Heart right ventricle (tissue), 16 donors: ENCODE data around the gene KRTAP9-8. TPM values are rescaled to one million over a fixed set of nuclear protein-coding genes. Genes with fewer than 3 reads are reported as not detected.
"Not testable (repeated sequence)": the region's sequence is repeated elsewhere in the genome, so short reads cannot be mapped to it uniquely, and the experiment has no call there.

Source experiments
- ATAC-seq, 8 donors: fragments of 200-7000 bp; cut with Tn5 transposase; one replicate each; pipeline ENCODE4 v1.9.1; 2020; ENCODE audit warnings: mild to moderate bottlenecking in 8 of 8, moderate library complexity in 8 of 8, moderate number of reproducible peaks in 1 of 8
- DNase-seq, 2 donors: peaks; one replicate each; pipeline ENCODE4 v3.0.0-alpha.2; 2020
- H3K27ac ChIP-seq, 10 donors: fragments of 200-600 bp; sonication (generic) in 2 of 10; one replicate each; pipeline versions ENCODE4 v1.5.0 to v1.8.0; 2020 to 2022; ENCODE audit warnings: mild to moderate bottlenecking in 3 of 10
- H3K27me3 ChIP-seq, 7 donors: fragments of 200-600 bp; one replicate each; pipeline ENCODE4 v1.8.0; 2021 to 2022; ENCODE audit warnings: mild to moderate bottlenecking in 2 of 7
- H3K36me3 ChIP-seq, 9 donors: fragments of 200-600 bp; sonication (generic) in 1 of 9; one replicate each; pipeline versions ENCODE4 v1.5.0 to v1.8.0; 2020 to 2022; ENCODE audit warnings: mild to moderate bottlenecking in 2 of 9
- H3K4me1 ChIP-seq, 9 donors: fragments of 200-600 bp; sonication (generic) in 1 of 9; one replicate each; pipeline versions ENCODE4 v1.5.0 to v1.8.0; 2020 to 2022; ENCODE audit warnings: mild to moderate bottlenecking in 4 of 9
- H3K4me3 ChIP-seq, 10 donors: fragments of 200-600 bp; sonication (generic) in 2 of 10; one replicate each; pipeline versions ENCODE4 v1.5.0 to v1.8.0; 2020 to 2022; ENCODE audit warnings: mild to moderate bottlenecking in 7 of 10, moderate library complexity in 2 of 10
- H3K9me3 ChIP-seq, 11 donors: fragments of 200-600 bp in 10 of 11; sonication (generic) in 2 of 11; one replicate each; pipeline versions ENCODE4 v1.5.0 to v1.8.0; 2013 to 2022; ENCODE audit warnings: mild to moderate bottlenecking in 2 of 11, control low read depth in 1 of 11, moderate library complexity in 1 of 11
- CTCF ChIP-seq, 9 donors: fragments of 200-600 bp; sonication (generic) in 2 of 9; IDR thresholded peaks; one replicate each; pipeline versions ENCODE4 v1.5.0 to v1.8.0; 2021 to 2022; ENCODE audit warnings: antibody characterized with exemption in 9 of 9, mild to moderate bottlenecking in 5 of 9, moderate library complexity in 1 of 9
- WGBS, 2 donors: extraction: QIAGEN DNeasy Blood & Tissue Kit; methylation state at CpG; one replicate each; pipeline ENCODE4 v1.1.7; 2013; ENCODE audit warnings: inconsistent platforms in 1 of 2; 5-methylcytosine and 5-hydroxymethylcytosine counted together
- intact Hi-C, 10 donors: fragments of 100-400 bp; cut with DNase I; formaldehyde crosslinking; loops; one replicate each; pipeline versions ENCODE4 v1.11.1 to v1.14.2; 2022
- polyA plus RNA-seq, 2 donors: library from polyadenylated mRNA; stranded (reverse); fragments of 200-250 nt; gene quantifications; one replicate each; pipeline ENCODE4 v1.2.3, GENCODE V29; 2013
- total RNA-seq, 10 donors: library from RNA; stranded (reverse); fragmentation: NEBNext Ultra II Directional in 3 of 10; extraction: Animal tissue kit (Norgen Biotek cat#: 25700) in 3 of 10; gene quantifications; one replicate each; pipeline versions ENCODE4 v1.2.1 to v1.2.4, GENCODE V29; 2021 to 2023
- donor health status: Arrhythmogenic right ventricular cardiomyopathy.
- donor health status: ischemic (EF 13 %, LVEDD 7.1; RV severe dilation, severe dysfunction).
- donor health status: healthy with polysubstance abuse.
- donor health status: DM: no; HTN: yes; CAD: no.
- donor health status: DM: no; HTN: no; CAD: no.
- donor health status: ischemic (EF 25% LVEDD 6.9; RV normal size, moderate dysfunction).
- donor health status: ischemic (EF 25% LVEDD 5.7; RV mildly dilated, moderate dysfunction).
- donor health status: healthy.
- donor health status: DM: yes; HTN: yes; CAD: no.
- donor health status: Ischemic cardiomyopathy.
- donor health status: ischemic (EF 35%, LVEDD 5.7; RV mildly dilated, moderate dysfunction).
- donor health status: nonischemic (EF 11% LVEDD 7.7; RV severe dilation, severe dysfunction).
- donor health status: DM: yes; HTN: yes; CAD: no.
- donor health status: PGD.
- donor health status: ischemic (EF 29% LVEDD 5.4; RV normal size, mild dysfunction).
- donor health status: nonischemic (EF 23%, LVEDD 6.1; RV moderate dilation, normal function).

The KRTAP9-8 gene
- total and polyA plus RNA-seq, 12 donors: not detected

DNA sequence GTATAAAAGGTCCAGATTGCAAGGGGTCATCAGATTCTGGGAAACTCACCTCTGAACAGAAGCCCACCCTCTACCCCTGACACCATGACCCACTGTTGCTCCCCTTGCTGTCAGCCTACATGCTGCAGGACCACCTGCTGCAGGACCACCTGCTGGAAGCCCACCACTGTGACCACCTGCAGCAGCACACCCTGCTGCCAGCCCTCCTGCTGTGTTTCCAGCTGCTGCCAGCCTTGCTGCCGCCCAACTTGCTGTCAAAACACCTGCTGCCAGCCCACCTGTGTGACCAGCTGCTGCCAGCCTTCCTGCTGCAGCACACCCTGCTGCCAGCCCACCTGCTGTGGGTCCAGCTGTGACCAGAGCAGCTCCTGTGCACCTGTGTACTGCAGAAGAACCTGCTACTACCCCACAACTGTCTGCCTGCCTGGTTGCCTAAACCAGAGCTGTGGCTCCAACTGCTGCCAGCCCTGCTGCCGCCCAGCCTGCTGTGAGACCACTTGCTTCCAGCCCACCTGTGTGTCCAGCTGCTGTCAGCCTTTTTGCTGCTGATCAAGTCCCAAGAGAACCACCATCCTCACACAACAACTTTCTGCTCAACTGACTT is 11.9 kb downstream of the KRTAP9-8 start, which contains the start of gene KRTAP9-4:
Gene KRTAP9-4, plus strand, starts transcription at position 51 of the 604 bp plus-strand sequence. Its CDS starts 34 bp downstream, at position 85.
- H3K36me3 ChIP-seq, H3K4me1 ChIP-seq, H3K9me3 ChIP-seq, DNase-seq, H3K4me3 ChIP-seq, ATAC-seq, H3K27ac ChIP-seq, intact Hi-C loops: not testable (repeated sequence)
- H3K27me3 ChIP-seq: peaks cover 0 to 33% (median 14%) of the 10 kb centered on the region in 7 donors
- WGBS, 2 donors: 51 to 54% methylated on average over 2 of the region's 2 CpGs

DNA sequence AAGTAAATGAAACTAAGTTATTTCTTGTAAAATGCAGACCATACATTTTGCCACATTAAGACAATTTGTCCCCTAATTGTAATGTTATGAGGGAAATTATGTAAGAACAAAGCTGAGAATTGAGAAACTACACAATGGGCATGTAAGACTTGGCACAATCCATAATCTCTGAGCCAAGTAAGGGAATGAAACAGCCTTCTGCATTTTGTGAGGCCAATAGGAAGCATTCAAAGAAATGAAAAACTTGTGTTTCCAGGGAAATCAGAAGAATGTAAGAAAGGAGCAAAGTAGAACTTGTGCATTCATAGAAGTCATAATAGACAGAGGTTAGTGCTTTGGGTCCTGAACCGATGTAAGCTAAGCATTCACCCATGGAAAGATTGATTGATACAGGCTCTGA is 13.5 kb downstream of the KRTAP9-8 start:
- Histone ChIP-seq H3K4me3 (no peak overlapping the region), H3K36me3 (no peaks in the 10 kb centered on the region), H3K4me1 (no peaks in the 10 kb centered on the region), H3K9me3 (no peaks in the 10 kb centered on the region), H3K27me3 (peaks cover 0 to 40% (median 19%) of the 10 kb centered on the region in 7 donors), H3K27ac (no peak overlapping the region)
- DNase-seq: no peak
- TF ChIP-seq CTCF (IDR thresholded peaks at IDR 0.05): no peak
- intact Hi-C loops: no loop called here
- no peak for ATAC-seq
- WGBS, 2 donors: 84 to 91% methylated on average over 1 of the region's 1 CpG

DNA sequence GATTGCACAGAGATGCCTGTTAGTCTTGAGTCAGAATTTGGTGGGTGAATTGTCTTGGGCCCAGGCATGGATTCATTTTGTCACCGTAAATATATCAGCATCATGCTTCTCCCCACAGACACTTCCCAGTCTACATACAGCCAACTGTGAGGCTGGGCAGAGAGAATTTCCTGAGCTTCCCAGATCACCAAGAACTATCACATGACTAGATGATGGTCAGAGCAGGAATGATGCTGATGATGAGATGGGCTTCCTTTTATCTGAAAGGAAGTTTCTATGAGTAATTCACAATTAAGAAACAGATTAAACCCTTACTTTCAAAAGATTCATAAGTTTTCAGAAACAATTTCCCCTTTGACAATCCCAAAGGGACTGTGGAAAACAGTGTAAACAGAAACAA is 17.1 kb downstream of the KRTAP9-8 start:
- TF ChIP-seq CTCF (IDR thresholded peaks at IDR 0.05): no peak
- no peak for ATAC-seq
- Histone ChIP-seq H3K4me3 (no peak overlapping the region), H3K36me3 (no peaks in the 10 kb centered on the region), H3K4me1 (no peaks in the 10 kb centered on the region), H3K9me3 (no peaks in the 10 kb centered on the region), H3K27ac (no peak overlapping the region), H3K27me3 (peaks cover 0 to 58% (median 41%) of the 10 kb centered on the region in 7 donors)
- WGBS, 2 donors: 0 to 59% methylated on average over 1 of the region's 1 CpG
- intact Hi-C loops: no loop called here
- DNase-seq: no peak

- ATAC-seq, DNase-seq, H3K9me3 ChIP-seq, H3K36me3 ChIP-seq, H3K4me3 ChIP-seq, intact Hi-C loops, H3K4me1 ChIP-seq, H3K27ac ChIP-seq: not testable (repeated sequence)
- 69 to 73% methylated on average over 5 of the region's 5 CpGs for WGBS, 2 donors
- peaks cover 0 to 60% (median 41%) of the 10 kb centered on the region in 7 donors for H3K27me3 ChIP-seq
Observed at GRCh38 chr17:41255381-41256290, 17.8 kb downstream of the KRTAP9-8 start, which contains the start of gene KRTAP9-9. Gene KRTAP9-9 (plus strand): TSS chr17:41255384.

GRCh38 chr17:41256291-41256685 is 18.5 kb downstream of the KRTAP9-8 start:
- no peak for ATAC-seq
- no peaks in the 10 kb centered on the region for H3K4me1 ChIP-seq
- intact Hi-C loops: no loop called here
- H3K4me3 ChIP-seq: no peak overlapping the region
- no peak for TF ChIP-seq CTCF (IDR thresholded peaks at IDR 0.05)
- WGBS, 2 donors: 95 to 98% methylated on average over 1 of the region's 1 CpG
- peaks cover 0 to 58% (median 40%) of the 10 kb centered on the region in 7 donors for H3K27me3 ChIP-seq
- DNase-seq: no peak
- H3K36me3 ChIP-seq: no peaks in the 10 kb centered on the region
- no peak overlapping the region for H3K27ac ChIP-seq
- H3K9me3 ChIP-seq: no peaks in the 10 kb centered on the region
